A549 treated with RU486 at 1 μM for 4 hours (cell line): Measurements from ENCODE around the gene RAB27A. TPM values are rescaled to one million over a fixed set of nuclear protein-coding genes. Genes with fewer than 3 reads are reported as not detected.

ENCODE experiments used
- total RNA-seq: library from RNA; stranded (reverse); fragments of 200-300 nt; extraction: Qiagen RNA extraction; gene quantifications from 5 replicates; pipeline ENCODE4 v1.2.3, GENCODE V29; 2022; ENCODE audit warnings: low read depth

Gene RAB27A
- total RNA-seq = 7.9 to 12.1 TPM (median 10.9 TPM) in 5 replicates

DNA sequence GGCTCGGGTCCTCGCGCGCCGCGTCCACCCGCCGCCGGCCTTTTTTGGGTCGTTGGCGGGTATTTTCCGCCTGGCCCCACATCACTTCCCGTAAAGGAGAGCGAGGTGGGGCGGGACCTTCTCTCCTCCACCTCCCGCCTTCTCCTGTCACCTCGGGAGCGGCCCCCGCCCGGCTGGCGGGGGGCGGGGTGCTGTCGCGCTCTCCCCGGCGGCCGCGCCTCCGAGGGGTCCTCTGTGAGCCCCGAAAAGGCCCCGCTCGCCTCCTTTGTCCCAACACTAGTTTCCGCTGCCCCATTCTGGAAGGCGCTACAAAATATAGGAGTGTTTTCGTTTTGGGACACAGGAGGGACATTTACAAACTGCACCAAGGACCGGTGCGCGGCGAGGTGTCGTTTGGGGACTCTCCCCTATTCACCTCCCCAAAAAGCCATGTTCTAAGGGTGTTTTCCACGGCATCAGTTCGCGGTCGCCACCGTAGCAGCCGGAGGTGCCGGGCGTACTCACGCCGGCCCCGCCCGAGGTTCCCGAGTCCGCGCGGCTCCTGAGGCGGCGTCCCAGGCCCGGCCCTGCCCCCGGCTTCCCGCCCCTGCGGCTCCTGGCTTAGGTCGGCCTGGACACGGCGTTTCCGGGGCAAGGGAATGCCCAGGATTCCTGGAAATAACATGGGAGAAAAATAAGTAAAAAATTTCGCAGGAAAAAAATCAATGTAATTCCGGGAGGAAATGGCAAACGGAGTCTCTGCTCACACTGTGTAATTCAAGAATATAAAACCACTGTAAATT is at the start of gene RAB27A:
RAB27A (minus strand) TSS at position 68 of the 782 bp plus-strand sequence. CDS start 54,879 bp downstream, outside the sequence.

DNA sequence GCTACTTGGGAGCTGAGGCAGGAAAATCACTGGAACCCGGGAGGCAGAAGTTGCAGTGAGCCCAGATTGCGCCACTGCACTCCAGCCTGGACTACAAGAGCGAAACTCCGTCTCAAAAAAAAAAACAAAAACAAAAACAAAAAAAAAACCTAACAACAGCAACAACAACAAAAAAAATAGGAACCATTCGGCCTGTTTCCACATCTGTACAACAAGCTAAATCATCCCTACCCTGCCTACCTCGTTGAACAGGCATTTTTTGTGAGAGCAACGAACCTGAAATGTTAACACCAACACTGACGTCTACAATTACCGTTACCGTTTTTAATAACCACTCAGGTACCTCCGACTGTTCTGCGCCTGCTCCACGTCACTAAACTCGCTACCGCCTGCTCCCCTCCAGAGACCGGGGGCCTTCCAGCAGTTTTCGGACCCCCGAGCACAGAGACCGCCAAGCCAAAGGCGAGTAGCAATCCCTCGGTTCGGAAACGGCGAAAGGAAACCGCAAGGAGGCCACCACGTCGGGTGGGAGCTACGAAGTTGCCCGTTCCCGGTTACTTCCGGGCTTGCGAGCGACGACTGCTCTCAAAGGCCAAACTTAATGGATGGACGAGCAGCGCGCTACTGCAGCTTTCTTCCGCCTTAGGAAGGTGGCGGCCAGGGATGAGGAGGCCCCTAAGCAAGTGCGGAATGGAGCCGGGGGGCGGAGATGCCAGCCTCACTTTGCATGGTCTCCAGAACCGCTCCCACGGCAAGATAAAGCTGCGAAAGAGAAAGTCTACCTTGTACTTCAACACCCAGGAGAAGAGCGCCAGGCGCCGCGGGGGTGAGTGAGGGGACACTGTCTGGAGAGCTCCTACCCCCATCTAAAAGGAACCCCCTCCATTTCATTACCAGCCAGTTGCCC is 29.2 kb upstream of the RAB27A start, which contains the start of the genes PIGB and PIGBOS1:
PIGB (plus strand) TSS at position 635 of the 907 bp plus-strand sequence; CDS start at position 664, 29 bp downstream.
PIGBOS1 (minus strand) TSS at position 536 of the 907 bp plus-strand sequence. CDS start 1,331 bp downstream, outside the sequence.

DNA sequence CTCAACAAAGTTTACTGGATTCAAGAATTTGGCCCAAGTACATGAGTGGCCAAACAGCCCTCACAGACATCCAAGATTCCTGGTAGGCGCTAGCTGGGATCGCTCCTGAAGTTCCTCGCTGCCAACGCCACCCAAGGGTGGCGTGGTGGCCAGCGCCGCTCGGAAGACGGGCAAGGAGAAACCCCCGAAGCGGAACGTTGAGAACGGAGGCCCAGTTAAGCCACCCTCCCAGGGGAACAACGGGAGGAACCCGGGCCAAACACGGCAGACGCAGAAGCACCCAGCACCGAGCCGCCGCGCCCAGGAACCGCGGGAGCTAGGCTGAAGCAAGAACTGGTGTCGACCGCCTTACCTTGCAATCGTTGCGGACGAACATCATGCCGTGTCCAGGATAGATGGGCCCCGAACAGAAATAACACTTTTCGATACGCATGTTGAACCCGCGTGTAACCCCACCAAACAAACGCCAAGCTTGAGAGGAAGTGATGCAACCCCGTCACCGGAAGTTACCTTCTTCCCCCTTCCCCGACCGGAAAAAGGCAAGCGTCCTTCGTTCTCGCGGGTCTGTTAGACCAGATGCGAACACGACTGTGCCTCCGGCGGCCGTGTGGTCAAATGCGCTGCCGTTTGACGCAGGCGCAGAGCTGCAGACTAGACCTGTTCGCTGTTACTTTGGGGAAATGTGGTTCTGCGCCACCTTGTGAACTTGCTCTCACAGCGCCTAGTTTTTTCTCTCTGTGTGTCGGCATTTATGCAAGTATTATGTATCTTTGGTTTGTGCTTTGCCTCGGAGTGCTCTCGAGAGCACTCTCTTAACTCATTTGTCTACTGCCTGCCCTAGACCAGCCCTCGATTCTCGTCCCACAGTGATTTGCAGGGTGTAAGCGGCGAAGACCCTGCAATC is 92.9 kb downstream of the RAB27A start, which contains the start of gene RSL24D1:
RSL24D1 (minus strand) TSS at position 484 of the 904 bp plus-strand sequence; CDS start at position 433, 51 bp downstream.

Other genes starting within 250 kb of the RAB27A start
- gene RSL24D1, start 92.9 kb downstream of the RAB27A start, total RNA-seq = 62.1 to 116 TPM (median 101 TPM) in 5 replicates
- gene PIGBOS1, start 29.3 kb upstream of the RAB27A start, total RNA-seq = 20.8 to 33.4 TPM (median 28.2 TPM) in 5 replicates
- gene PIGB, start 29.4 kb upstream of the RAB27A start, total RNA-seq = 5.6 to 15.9 TPM (median 13.2 TPM) in 5 replicates
- 30.6 to 40.6 TPM (median 38.8 TPM) in 5 replicates for gene CCPG1, start 118.5 kb upstream of the RAB27A start, total RNA-seq
- gene PIERCE2, start 118.7 kb upstream of the RAB27A start, total RNA-seq = 1.8 to 4.8 TPM (median 4.3 TPM) in 5 replicates
- gene DNAAF4, start 218.4 kb upstream of the RAB27A start, total RNA-seq = 7.6 to 9.5 TPM (median 8.0 TPM) in 5 replicates